ENCODE measurements around the gene MAD2L1BP. TPM values are rescaled to one million over a fixed set of nuclear protein-coding genes. Genes with fewer than 3 reads are reported as not detected.

The MAD2L1BP gene
- total RNA-seq, 1 donor from 2014 or later, result 43.5 TPM

- no peaks in the 10 kb centered on the region for H3K9me3 Mint-ChIP-seq
- H3K36me3 Mint-ChIP-seq (ENCODE audit: low read depth), result peaks cover 2% of the 10 kb centered on the region
- no peak for DNase-seq (ENCODE audit: low read depth, low spot score)
- H3K27me3 Mint-ChIP-seq (ENCODE audit: low read depth), result no peaks in the 10 kb centered on the region
- no peak for TF ChIP-seq CTCF (conservative IDR thresholded peaks at IDR 0.05)
- H3K4me1 Mint-ChIP-seq, result no peaks in the 10 kb centered on the region
- no peak overlapping the region for H3K4me3 Mint-ChIP-seq
- H3K27ac Mint-ChIP-seq (ENCODE audit: unreplicated experiment), result no peak overlapping the region
Observed at GRCh38 chr6:43606019-43606418, 29.6 kb upstream of the MAD2L1BP start.

- peak; percentile 76 for DNase-seq (ENCODE audit: low read depth, low spot score)
- no peaks in the 10 kb centered on the region for H3K27me3 Mint-ChIP-seq (ENCODE audit: low read depth)
- no peaks in the 10 kb centered on the region for H3K4me1 Mint-ChIP-seq
- no peak overlapping the region for H3K27ac Mint-ChIP-seq (ENCODE audit: unreplicated experiment)
- no peaks in the 10 kb centered on the region for H3K9me3 Mint-ChIP-seq
- peaks cover 2% of the 10 kb centered on the region for H3K36me3 Mint-ChIP-seq (ENCODE audit: low read depth)
- TF ChIP-seq CTCF (conservative IDR thresholded peaks at IDR 0.05), result peak; percentile 90
- H3K4me3 Mint-ChIP-seq, result no peak overlapping the region
Observed at GRCh38 chr6:43608310-43608763, 27.3 kb upstream of the MAD2L1BP start.

- Mint-ChIP-seq H3K27me3 (ENCODE audit: low read depth) (no peaks in the 10 kb centered on the region), H3K4me1 (no peaks in the 10 kb centered on the region), H3K36me3 (ENCODE audit: low read depth) (peaks cover 2% of the 10 kb centered on the region), H3K27ac (ENCODE audit: unreplicated experiment) (no peak overlapping the region), H3K4me3 (no peak overlapping the region), H3K9me3 (no peaks in the 10 kb centered on the region)
- no peak for DNase-seq (ENCODE audit: low read depth, low spot score)
- TF ChIP-seq CTCF (conservative IDR thresholded peaks at IDR 0.05), result no peak
Observed at GRCh38 chr6:43608807-43609206, 26.8 kb upstream of the MAD2L1BP start.

GRCh38 chr6:43609402-43609801 lies 26.2 kb upstream of the MAD2L1BP start:
- no peak for TF ChIP-seq CTCF (conservative IDR thresholded peaks at IDR 0.05)
- H3K27ac Mint-ChIP-seq (ENCODE audit: unreplicated experiment), result no peak overlapping the region

GRCh38 chr6:43610431-43610830 lies 25.2 kb upstream of the MAD2L1BP start:
- no peaks in the 10 kb centered on the region for H3K9me3 Mint-ChIP-seq
- no peaks in the 10 kb centered on the region for H3K4me1 Mint-ChIP-seq
- H3K27me3 Mint-ChIP-seq (ENCODE audit: low read depth), result no peaks in the 10 kb centered on the region
- H3K27ac Mint-ChIP-seq (ENCODE audit: unreplicated experiment), result peak overlapping the region; percentile 53
- H3K36me3 Mint-ChIP-seq (ENCODE audit: low read depth), result peaks cover 2% of the 10 kb centered on the region
- H3K4me3 Mint-ChIP-seq, result no peak overlapping the region
- TF ChIP-seq CTCF (conservative IDR thresholded peaks at IDR 0.05), result no peak
- no peak for DNase-seq (ENCODE audit: low read depth, low spot score)

More at GRCh38 chr6:43609402-43609801, 26.2 kb upstream of the MAD2L1BP start:
- H3K4me3 Mint-ChIP-seq, result no peak overlapping the region
- H3K4me1 Mint-ChIP-seq, result no peaks in the 10 kb centered on the region
- no peaks in the 10 kb centered on the region for H3K27me3 Mint-ChIP-seq (ENCODE audit: low read depth)
- H3K36me3 Mint-ChIP-seq (ENCODE audit: low read depth), result peaks cover 2% of the 10 kb centered on the region
- no peak for DNase-seq (ENCODE audit: low read depth, low spot score)
- no peaks in the 10 kb centered on the region for H3K9me3 Mint-ChIP-seq
